ENCODE measurements around the gene ASMTL.
"Not testable (repeated sequence)": the region's sequence is repeated elsewhere in the genome, so short reads cannot be mapped to it uniquely, and the experiment has no call there.

ASMTL gene

GRCh38 chrX:1481636-1482529 lies 29.2 kb upstream of the ASMTL start:
- no peak for DNase-seq

- no peak for DNase-seq
Observed at GRCh38 chrX:1480082-1480785, 27.5 kb upstream of the ASMTL start.

GRCh38 chrX:1477801-1478458 lies 25.2 kb upstream of the ASMTL start:
- DNase-seq = no peak

DNA sequence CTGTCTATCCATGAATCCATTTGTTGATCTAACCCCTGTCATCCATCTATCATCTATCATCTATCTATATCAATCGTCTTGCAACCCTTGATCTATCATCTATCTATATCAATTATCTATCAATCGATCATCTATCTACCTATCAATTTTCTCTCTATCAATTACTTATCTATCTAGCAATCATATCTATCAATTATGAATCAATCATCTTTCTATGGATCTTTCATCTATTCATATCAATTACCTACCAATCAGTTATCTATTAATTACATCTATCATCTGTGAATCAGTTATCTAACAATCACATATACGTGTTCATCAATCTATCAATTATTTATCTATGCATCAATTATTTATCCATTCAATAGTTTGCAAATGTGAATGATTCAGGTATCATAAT lies 24.5 kb upstream of the ASMTL start:
- no peak for DNase-seq

- DNase-seq = no peak
Observed at GRCh38 chrX:1476682-1477081, 24.0 kb upstream of the ASMTL start.

GRCh38 chrX:1475881-1476280 lies 23.2 kb upstream of the ASMTL start:
- no peak for DNase-seq

DNA sequence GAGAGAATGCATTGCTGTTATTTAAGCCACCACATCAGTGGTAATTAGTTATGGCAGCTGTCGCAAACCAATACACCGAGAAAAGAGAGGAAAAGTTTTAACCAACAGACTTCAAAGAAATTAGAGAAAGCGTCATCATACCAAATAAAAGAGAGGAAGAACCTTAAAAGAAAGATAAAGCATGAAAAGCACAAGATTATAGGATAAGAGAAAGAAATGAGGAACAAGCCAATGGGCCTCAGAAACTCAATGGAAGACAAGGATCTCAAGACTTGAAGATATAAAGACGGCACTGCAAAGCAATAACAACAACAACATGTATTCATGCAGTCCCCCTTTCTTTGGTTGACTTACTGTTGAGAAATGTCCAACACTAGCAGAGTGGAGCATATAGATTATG lies 22.8 kb upstream of the ASMTL start:
- DNase-seq = no peak

DNA sequence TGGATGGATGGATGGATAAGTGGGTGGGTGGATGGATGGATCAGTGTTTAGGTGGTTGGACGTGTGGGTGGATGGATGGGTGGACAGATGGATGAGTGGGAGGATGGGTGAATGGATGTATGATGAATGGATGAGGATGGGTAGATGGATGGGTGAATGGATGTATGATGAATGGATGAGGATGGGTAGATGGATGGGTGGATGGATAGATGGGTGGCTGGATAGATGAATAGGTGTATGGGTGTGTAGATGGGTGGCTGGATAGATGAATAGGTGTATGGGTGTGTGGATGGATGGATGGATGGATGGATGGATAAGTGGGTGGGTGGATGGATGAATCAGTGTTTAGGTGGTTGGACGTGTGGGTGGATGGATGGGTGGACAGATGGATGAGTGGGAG lies 21.9 kb upstream of the ASMTL start:
- DNase-seq = not testable (repeated sequence)

DNA sequence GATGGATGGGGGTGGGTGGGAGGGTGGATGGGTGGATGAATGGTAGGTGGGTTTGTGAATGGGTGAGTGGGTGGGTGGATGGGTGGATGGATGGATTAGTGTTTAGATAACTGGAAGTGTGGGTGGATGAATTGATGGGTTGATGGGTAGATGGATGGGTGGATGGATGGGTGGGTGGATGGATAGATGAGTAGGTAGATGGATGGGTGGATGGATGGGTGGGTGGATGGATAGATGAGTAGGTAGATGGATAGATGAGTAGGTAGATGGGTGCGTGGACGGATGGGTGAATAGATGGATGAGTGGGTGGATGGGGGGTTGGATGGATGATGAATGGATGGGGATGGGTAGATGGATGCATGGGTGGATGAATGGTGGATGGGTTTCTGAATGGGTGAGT lies 20.3 kb upstream of the ASMTL start:
- no peak for DNase-seq

GRCh38 chrX:1468250-1468772 lies 15.6 kb upstream of the ASMTL start:
- DNase-seq = no peak

DNA sequence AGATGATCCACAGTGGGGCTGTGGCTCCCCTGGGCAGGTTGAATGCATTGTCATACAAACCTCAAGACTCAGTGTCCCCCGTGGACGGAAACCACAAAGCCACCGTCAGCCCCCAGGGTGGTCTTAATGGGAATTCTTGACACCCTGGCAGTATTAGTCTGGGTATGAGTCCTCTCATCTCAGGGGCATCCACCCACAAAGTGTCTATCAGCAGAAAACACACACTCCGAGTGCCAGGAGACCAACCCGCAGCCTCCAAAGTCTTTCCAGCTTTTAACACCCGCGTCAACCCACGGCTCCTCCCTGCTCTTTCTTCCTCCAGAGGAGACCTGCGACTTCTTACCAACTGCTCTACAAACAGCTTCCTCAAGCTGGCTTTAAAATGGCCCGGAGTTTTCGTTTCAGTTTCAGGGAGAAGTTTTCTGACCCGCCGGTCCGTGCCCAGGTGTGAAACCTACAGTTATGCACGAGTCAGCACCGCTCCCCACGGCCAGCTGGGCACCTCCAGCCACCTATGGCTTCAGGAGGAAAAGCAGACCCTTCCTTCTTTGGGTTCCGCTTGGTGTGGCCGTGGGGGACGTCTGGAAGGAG lies 14.4 kb upstream of the ASMTL start:
- DNase-seq = no peak

DNA sequence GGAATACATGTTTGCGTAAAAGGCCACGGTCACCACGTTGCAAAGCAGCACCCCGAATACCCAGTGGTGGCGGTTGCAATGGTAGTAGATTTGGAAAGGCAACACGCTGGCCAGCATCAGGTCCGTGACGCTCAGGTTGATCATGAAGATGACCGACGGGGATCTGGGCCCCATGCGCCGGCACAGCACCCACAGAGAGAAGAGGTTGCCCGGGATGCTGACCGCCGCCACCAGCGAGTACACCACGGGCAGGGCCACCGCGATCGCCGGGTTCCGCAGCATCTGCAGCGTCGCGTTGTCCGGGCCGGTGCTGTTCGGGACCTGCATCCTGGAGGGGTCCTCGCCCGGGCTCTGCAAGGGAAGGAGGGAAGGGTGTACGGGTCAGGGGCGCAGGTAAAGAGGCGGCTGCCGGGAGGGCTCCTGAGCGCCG lies 13.5 kb upstream of the ASMTL start:
- no peak for DNase-seq

GRCh38 chrX:1465286-1466231 lies 12.8 kb upstream of the ASMTL start:
- no peak for DNase-seq

DNA sequence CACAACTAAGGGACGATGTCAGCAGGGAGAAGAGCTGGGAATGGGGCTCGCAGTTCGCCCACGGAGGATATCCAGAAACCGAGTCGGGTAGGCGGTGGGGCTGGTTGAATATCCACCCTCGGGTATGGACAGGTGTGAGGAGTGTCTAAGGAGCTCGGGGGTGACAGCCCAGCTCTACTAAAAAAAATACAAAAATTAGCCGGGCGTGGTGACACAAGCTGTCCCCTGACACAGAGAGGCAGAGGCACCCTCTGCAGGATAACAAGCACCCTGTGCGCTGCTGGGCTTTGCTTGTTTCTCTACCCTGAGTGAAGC lies 12.2 kb upstream of the ASMTL start:
- no peak for DNase-seq

GRCh38 chrX:1464041-1464970 lies 11.6 kb upstream of the ASMTL start:
- DNase-seq = no peak

DNA sequence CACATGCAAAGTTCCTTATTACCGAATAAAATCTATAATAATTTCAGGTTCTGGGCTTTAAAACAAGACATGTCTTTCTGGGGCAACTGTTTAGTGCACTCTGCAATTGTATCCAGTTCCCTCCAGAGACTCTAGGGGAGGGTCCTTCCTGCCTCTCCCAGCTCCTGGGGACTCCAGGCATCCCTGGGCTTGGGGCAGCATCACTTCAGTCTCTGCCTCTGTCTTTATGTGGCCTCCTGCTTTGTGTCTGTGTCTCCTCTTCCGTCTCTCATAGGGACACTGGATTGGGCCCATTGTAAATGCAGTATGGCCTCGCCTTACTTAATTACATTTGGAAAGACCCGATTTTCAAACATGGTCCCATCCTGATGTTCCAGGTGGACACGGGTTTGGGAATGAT lies 10.9 kb upstream of the ASMTL start:
- DNase-seq = no peak

GRCh38 chrX:1462596-1463251 lies 10.0 kb upstream of the ASMTL start:
- no peak for DNase-seq

GRCh38 chrX:1462110-1462509 lies 9.4 kb upstream of the ASMTL start:
- DNase-seq = no peak

- no peak for DNase-seq
Observed at GRCh38 chrX:1455948-1456280, 3.2 kb upstream of the ASMTL start.

DNA sequence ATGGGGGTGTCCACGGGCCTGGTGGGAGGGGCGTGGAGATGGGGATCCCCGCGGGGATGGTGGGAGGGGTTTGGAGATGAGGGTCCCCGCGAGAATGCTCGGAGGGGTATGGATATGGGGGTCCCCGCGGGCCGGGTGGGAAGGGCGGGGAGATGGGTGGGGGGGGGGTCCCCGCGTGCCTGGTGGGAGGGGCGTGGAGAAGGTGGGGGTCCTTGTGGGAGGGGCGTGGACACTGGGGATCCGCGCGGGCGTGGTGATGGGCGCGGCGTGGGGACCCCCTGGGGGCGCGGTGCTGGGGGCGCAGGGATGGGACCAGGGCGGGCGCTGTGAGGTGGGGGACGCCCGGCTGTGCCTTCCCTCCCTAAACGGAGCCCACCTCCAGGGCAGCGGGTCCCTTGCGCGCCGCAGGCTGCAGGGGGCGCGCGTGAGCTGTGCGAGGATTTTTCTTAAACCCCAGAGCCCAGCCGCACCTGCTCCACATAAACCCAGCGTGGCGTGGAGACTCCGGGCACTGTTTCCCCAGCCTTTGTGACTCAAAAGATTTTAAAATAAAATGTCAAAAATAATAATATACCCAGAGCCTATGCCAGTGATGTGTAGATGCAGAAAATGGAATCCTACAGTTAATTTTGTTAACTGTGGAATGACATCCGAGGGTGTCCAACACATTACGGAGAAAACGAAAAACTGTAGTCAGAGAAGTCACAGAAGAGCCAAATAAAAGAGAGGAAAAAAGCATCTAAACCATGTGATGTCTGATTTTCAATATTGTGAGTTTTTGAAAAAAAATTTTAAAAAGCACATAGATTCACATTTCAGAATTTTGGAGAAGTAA lies 1.5 kb upstream of the ASMTL start:
- no peak for DNase-seq
